ENCODE measurements around the gene FCGR2B.
"Not testable (repeated sequence)": the region's sequence is repeated elsewhere in the genome, so short reads cannot be mapped to it uniquely, and the experiment has no call there.

Gene FCGR2B

DNA sequence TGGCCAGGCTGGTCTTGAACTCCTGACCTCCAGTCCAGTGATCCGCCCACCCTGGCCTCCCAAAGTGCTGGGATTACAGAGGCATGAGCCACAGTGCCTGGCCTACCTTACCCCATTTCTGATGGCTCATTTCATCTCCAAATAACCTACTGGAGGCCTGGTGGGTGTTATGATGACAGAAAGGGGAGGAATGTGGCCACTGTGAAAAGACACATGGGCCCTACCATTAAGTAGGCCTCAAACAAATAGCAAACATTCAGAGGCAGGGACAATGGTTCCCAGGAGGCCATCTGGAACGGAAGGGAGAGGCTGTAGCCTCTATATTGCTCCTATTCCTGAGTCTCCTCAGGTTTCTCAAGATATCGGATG lies 43.2 kb downstream of the FCGR2B start:
- no peak for DNase-seq (ENCODE audit: low read depth)

DNA sequence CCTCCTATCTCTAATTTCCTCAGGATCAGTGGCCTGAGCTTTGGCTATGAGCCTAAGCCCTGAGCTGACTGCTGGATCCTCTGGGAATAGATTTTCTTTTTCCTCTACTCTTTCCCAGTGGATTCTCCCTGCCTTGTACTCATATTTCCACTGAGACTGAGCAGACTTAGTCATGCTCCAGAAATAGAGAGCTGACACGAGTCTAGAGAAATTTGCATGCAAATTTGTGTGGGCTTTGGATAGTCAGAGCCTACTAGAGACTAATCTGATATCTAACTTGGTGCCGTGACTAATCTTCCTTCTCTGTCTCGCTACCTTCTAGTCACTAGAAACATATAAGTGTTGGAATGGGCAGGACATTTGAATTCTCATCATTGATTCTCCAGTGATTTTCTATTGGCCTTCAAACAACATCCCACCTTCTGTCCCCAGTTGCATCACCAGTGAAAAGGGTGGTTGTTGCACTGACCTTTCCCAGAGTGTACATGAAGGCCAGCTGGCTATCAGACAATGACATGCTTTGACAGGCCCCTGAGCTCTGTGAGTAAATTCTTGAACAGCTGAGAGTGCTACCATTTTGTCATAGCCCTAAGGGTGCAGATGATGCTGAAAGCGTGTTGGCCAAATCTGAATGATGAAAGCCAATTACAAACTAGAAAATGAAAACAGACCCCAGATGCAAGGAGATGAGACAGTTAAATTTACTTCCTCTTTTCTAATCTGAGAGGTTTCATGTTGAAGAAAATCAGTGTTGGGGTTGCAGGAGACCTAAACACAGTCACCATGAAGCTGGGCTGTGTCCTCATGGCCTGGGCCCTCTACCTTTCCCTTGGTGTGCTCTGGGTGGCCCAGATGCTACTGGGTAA lies 43.8 kb downstream of the FCGR2B start, which contains the start of gene FCRLA:
Gene FCRLA, plus strand, starts transcription at position 748 of the 866 bp plus-strand sequence. Its CDS starts 36 bp downstream, at position 784.
- no peak for DNase-seq (ENCODE audit: low read depth)

DNA sequence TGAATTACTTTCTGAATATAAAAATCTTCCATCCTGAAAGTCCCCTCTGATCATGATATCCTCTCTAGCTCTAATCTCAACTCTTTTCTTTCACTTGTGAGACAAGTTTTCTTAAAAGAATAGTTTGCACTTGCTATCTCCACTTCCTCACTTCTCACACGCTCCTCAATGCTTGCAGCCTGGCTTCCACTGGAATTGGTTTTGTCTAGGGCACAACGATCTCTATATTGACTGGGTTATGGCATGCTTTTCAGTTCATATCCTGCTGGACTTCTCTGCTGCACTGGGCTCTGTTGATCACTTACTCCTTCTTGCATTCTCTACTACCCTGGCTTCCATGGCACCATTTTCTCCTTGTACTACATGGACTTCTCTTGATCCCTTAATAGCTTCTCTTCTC lies 44.6 kb downstream of the FCGR2B start:
- no peak for DNase-seq (ENCODE audit: low read depth)

DNA sequence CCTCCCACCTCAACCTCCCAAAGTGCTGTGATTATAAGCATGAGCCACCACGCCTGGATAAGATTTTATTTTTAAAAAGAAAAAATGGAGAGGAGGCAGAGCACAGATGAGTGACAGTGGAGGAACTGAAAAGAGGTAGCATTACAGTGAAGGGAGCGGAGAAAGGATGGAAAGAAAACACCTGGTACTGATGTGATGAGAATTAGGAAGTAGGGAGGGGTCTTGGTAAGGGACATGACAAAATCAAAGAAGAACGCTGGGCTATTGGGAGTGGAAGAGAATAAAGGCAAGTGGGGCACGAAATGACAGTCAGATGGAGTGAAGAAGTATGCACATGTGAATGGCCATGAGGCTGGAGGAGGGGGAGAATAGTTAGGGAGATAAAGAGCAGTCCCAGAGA lies 46.4 kb downstream of the FCGR2B start:
- DNase-seq (ENCODE audit: low read depth), result no peak

DNA sequence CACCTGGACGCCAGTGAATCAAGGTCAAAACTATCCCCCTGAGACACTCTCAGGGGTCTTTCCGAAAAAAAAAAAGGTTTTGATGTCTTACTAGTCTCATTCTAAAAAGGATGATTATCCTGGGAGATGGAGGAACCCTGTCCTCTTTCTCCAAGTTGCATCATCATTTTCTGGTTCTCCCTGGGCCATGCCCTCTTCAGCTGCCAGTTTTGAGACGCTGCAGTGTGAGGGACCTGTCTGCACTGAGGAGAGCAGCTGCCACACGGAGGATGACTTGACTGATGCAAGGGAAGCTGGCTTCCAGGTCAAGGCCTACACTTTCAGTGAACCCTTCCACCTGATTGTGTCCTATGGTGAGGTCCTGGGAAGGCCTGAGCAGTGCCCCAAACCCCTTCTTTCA lies 47.6 kb downstream of the FCGR2B start:
- no peak for DNase-seq (ENCODE audit: low read depth)

DNA sequence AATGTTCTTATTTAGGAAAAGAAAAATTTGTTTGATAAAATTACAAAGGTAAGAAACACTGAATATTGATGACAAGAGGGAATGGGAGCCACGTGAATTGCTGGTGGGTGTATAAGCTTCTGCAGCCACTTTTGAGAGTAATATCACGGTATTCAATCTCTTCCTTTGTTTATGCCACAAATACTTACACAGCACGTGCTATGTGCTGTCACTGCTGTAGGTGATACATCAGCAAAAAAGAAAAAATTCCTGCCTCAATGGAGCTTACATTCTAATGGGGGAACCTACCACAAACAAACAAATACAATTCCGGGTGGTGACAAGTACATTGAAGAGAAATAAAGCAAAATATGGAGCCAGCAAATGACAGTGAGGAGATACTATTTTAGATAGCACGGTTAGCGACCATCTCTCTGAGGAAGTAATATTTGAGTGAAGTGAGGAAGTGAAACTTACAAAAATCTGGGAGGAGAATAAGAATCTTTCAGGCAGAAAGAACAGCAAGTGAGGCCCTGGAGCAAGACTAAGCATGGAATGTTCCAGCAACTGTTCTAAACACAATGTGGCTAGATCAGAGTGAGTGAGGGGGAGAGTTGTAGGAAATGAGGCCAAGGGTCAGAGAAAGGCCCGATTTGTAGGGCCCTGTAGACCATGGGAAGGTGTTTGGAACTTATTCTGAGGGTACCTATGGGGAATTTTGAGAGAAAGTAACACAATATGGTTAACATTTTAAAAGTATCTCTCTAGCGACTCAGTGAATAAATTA lies 55.8 kb downstream of the FCGR2B start:
- DNase-seq (ENCODE audit: low read depth), result no peak

DNA sequence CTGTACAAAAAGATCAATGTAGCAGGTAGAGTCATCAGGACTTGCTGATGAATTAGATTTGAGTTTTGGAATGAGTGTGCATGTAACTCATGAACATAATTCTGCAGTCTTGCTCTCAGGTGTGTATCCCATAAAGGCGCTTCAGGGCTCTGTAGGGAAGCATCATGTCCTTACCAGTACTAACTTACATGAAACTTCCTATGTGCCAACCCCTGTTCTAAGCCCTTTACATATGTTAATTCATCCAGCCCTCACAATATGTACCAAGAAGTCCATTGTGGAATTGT lies 56.3 kb downstream of the FCGR2B start:
- DNase-seq (ENCODE audit: low read depth), result no peak

DNA sequence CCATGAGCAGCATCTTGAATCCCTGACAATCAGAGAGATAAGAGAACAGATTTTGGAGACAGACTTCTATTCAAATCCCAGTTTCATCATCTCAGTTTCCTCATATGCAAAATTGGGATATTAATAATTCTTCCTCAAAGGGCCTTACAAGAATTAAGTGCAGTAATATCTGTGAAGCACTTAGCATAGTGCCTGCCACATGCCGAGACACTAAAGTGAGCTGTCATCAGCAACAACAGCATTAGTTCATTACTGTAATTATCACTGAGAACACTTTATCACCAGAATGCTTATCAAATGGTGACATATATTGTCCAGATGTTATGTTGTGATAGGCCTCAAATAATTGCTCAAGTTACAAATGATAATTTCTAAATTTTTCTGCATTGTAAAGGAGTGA lies 57.5 kb downstream of the FCGR2B start:
- no peak for DNase-seq (ENCODE audit: low read depth)

DNA sequence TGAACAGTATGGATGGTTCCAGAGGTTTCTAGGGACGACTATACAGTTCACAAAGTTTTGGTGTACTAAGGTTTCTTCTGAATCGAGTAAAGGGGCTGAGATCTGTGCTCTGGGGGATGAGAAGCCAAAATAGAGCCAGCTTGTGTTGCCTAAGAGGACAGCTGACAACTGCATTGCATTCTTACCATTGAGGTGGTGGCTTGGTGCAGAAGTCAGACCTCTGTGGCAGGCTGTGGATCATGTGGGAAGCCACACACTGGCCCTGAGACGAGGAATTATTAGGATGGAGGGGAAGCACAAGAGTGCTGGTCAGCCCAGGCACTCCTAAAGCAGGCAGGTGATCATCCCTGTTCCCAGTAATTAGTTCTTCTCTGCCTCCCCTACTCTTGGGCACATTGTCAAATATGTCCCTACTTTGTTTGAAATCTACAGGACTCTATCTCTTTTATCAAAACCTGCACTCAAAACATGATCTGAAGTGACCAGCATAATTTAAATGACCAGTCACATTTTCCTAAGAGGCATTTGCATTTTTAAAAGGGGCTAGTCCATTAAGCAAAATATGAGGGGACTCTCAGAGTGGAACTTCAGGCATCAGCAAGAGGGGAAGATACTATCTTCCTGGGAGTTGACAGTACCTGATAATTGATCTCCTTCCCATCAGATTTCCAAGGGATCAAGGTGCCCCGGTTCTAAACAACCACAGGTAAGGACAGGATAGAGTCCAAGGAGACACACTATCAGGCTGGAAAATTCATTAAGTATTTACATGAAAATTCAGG lies 58.2 kb downstream of the FCGR2B start, which contains the start of gene FCRLB:
Gene FCRLB, plus strand, starts transcription at position 589 of the 782 bp plus-strand sequence. CDS start 1,129 bp downstream, outside the sequence.
- no peak for DNase-seq (ENCODE audit: low read depth)

DNA sequence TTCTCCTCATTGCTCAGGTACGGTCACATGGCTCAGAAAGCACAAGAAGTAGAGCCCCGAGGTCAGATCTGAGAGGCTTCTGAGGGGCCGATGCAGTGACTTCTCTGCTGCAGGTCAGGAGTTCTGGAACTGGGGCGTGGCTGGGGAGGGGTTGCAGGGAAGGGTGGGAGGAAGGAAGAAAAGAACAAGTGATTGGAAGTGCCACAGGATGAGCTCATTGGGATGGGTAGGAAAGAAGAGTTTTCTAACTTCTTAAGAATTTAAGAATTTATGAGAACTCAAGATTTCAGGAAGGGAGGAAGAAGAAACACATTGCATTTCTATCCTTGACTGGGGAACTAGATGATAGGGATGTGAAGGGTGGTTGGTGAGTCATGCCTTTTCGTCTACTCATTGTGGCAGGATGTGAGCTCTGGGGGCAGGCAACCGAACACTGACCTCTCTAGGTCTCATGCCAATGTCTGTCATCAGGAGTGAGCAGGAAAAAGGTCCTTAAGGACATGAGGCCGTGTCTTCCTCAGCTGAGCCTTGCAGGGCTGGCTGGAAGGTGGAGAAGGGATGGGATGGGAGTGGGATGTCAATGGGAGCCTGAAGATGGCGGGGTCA lies 58.9 kb downstream of the FCGR2B start:
- DNase-seq (ENCODE audit: low read depth), result no peak

DNA sequence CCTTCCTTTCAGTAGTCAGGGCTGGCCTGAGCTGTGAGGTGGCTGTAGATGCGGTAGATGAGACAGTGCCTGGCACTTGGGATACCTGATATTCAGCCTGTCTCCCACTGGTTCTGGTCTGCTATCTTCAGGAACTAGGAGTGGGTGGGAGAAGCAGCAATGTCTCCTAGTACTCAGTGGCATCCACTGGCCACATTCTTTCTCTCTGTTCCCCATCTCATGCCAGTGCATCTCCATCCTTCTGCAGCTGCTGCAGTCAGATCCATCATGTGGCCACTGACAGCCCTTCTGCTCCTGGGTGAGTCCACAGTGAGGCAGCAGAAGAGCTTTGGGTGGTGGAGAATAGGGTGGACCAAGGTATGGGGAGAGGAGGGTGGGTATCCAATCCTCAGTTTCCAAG lies 59.5 kb downstream of the FCGR2B start:
- DNase-seq (ENCODE audit: low read depth), result no peak

DNA sequence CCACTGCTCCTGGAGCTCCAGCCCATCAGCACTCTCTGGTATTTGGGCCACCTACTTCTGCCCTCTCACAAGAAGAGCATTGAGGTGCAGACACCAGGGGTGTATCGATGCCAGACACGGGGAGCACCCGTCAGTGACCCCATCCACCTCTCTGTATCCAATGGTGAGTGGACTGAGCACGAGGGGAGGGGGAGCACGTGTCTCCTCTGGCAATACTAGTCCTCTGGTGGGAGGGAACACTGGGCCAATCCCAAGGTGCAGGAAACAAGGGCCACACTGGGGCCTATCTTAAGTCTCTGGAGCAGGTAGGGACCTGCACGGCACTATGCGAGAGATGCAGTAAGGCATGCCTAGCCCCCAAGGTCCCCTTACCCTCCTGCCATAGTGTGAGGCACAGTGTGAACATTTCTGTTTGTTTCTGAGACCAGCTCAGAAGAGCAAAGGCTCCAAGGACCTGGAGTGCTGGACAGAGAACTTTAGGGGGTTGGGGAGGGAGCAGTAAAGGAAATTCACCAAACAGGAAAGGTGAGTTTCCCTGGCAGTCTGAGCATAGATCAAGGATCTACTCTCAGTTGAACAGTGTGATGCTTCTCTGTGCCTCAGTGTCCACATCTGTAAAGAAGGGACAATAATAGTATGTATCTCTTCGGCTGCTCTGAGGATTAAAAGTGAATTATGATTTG lies 60.7 kb downstream of the FCGR2B start:
- DNase-seq (ENCODE audit: low read depth), result no peak

DNA sequence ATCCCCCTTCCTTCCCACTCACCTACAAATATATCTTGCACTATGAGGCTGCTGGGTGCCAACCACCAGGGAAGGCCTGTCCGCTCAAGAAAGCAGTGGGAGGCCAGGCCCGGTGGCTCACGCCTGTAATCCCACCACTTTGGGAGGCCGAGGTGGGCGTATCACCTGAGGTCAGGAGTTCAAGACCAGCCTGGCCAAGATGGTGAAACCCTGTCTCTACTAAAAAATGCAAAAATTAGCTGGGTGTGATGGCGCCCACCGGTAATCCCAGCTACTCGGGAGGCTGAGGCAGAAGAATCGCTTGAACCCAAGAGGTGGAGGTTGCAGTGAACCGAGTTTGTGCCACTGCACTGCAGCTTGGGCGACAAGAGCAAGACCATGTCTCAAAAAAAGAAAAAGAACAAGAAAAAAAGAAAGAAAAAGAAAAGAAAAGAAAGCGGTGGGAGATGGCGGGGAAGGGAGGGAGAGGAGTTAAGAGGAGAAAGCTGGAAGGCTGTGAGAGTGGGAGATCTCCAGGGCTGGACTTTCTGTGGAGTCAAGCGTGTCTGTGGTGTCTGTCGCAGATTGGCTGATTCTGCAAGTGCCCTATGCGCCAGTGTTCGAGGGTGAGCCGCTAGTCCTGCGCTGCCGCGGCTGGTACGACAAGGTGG lies 62.4 kb downstream of the FCGR2B start:
- DNase-seq (ENCODE audit: low read depth), result not testable (repeated sequence)

DNA sequence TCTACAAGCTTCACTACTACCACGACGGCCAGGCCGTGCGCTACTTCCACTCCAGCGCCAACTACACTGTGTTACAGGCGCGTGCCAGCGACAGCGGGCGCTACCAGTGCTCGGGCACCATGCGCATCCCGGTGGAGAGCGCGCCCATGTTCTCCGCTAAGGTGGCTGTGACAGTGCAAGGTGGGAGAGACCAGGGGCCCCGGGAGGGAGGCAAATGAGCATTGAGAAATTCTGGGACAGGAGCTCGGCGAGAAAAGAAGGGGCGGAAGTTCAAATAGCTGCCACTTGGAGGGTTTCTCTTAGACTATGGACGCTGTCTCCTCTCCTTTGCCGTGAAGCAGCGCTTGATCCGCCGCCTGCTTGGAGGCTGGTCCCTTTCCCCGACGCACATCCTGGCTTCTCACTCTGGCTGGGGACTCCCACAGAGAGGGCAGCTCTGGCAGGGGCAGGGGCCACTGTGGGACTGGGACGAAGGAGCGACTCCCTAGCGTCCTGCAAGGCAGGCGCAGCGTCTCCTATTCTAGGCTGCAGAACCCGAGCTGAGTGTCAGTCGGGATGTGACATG lies 63.0 kb downstream of the FCGR2B start:
- DNase-seq (ENCODE audit: low read depth), result no peak

DNA sequence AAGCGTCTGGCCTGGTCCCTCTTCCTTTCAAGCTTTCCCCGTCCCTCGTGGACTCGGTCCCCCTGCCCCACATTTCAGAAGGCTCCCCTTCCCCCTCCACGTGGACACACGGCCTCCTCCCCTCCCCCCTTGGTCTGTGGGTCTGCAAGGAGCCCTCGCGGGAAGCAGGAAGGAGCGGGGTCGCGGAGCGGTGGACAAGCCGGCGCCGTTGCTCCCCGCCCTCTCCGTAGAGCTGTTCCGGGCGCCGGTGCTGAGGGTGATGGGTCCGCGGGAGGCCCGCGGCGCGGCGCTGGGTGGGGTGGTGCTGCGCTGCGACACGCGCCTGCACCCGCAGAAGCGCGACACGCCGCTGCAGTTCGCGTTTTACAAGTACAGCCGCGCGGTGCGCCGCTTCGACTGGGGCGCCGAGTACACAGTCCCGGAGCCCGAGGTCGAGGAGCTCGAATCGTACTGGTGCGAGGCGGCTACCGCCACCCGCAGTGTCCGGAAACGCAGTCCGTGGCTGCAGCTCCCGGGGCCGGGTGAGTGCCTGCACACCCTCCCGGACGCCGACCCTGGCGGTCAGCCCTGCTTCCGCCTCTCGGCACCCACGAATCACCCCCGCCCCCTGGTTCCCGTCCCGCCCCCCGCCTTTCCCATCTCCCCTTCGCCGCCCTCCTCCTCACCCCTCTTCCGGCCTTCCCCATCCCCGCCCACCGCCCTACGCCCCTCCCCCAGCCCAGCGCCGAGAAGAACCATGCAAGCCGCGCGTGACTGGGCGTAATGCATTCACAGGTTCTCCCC lies 63.7 kb downstream of the FCGR2B start:
- peak; percentile 54 for DNase-seq (ENCODE audit: low read depth)

DNA sequence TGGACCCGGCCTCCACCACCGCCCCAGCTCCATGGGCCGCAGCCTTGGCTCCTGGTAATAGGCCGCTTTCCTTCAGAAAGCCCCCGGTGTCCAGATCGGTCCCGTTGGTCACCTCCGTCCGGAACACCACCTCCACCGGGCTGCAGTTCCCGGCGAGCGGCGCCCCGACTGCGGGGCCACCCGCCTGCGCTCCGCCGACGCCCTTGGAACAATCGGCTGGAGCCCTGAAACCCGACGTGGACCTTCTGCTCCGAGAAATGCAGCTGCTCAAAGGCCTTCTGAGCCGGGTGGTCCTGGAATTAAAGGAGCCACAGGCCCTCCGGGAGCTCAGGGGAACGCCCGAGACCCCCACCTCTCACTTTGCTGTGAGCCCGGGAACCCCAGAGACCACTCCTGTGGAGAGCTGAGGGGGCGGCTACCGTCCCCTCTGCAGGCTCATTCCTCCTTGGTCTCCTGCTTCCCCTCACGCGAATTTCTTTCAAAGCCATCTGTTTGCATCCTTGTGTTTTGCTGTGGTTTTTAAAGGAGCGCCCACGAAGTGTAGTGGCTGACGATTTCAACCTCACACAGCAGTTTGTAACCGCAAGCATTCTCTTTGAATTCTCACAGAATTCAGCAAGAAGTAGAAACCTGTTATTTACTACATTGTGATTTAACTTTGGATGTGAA lies 64.4 kb downstream of the FCGR2B start:
- no peak for DNase-seq (ENCODE audit: low read depth)
